HG02938 (cell line): ENCODE results near the gene SLC9B2.

Experiments used
- ATAC-seq: cut with Tn5 transposase; IDR thresholded peaks from one replicate; pipeline ENCODE4 v1.9.1; 2021; ENCODE audit warnings: mild to moderate bottlenecking, moderate library complexity; ENCODE audit not compliant: unreplicated experiment

SLC9B2 gene

GRCh38 chr4:103076747-103077347 lies at the start of gene SLC9B2:
TSS of gene SLC9B2 (minus strand) at chr4:103076761. CDS start at chr4:103067550, 9,211 bp downstream.
- ATAC-seq: peak; percentile 43

DNA sequence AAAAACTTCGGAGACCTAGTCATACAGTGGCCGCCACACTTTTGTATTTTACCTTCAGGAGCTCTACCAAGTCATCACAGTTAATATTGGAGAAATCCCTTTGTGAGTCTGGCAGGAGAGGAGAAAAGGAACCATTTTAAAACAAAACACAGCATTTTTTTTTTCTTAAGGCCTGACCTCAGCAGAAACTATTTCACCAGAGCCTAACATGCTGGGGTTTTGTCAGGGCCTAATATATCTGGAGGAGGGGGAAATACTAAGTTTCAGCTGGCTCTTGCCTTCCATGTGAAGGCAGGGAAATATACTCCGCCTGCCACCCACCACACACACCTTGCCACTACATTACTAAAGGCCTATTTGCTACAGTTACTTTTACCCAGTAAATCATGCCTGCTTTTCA lies 49.6 kb upstream of the SLC9B2 start:
- no peak for ATAC-seq

GRCh38 chr4:103123114-103123513 lies 46.6 kb upstream of the SLC9B2 start:
- no peak for ATAC-seq

DNA sequence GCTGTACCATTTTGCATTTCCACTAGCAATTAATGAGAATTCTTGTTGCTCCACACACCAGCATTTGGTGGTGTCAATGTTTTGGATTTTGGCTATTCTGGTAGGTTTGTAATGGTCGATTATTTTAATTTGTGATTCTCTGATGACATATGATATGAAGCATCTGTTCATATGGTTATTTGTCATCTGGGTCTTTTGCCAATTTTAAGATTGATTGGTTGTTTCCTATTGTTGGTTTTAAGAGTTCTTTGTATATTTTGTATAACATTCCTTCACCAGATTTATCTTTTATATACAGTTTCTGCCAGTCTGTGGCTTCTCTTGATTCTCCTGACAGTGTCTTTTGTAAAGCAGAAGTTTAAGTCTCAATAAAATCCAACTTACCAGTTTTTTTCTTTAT lies 41.6 kb upstream of the SLC9B2 start:
- ATAC-seq: no peak

DNA sequence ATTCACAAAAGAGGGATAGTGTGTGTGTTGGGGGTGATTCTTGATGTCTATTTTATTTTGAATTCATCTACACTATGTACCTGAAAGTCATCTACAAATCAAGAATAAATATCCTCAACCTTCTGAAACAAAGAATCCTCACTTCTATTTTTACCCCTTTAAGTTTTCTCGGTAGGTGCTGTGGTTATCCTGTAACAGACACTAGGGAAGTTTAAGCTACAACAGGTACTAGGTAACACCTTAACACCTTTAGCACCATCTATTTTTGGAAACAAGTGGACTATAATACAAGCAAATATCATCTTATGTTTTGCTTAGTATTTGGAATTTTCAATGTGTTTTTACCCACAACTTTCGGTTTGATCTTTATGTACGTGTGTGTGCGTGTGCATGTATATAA lies 35.0 kb upstream of the SLC9B2 start:
- ATAC-seq: no peak

GRCh38 chr4:103108542-103108941 lies 32.0 kb upstream of the SLC9B2 start:
- ATAC-seq: no peak

- no peak for ATAC-seq
Measured at GRCh38 chr4:103105558-103106356, 29.2 kb upstream of the SLC9B2 start.

DNA sequence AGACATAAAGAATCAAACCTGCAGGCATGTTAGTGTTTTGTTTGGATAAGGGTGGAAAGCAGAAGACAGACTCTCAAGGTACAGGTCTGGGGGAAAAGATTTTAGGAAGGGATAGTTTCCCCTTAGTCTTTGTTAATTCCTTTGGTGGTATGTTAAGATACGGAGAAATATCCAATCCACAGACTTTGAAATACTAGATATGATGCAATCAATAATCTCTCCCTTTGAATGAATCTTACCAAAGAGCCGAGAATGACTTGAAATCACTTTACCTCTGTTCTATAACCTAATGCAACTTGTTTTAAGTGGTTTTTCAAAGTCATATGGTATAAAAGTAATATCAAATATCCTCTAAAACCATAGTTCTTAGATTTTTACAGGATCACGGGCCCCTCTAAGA lies 28.3 kb upstream of the SLC9B2 start:
- no peak for ATAC-seq

DNA sequence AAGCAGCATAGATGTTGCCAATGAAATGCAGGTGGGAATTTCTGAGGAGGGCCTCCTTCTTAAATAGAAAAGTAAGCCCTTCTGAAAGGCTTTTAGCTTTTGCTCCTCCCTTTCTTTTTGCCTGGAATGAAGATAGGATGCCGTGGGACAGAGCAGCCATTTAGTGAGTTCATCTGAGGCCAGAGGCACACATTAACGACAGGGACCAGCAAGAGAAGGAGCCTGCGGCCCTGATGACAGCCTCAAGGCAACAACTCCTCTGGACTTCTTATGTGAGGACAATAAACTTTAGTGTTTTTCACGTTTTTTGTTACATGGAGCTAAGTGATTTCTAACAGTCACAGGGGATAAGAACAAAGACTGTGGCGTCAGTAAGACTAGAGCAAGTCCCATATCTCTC lies 24.1 kb upstream of the SLC9B2 start:
- ATAC-seq: no peak

GRCh38 chr4:103099691-103100392 lies 23.3 kb upstream of the SLC9B2 start, which contains the start of gene BDH2:
TSS of gene BDH2 (minus strand) at chr4:103099834. CDS start at chr4:103096254, 3,580 bp downstream.
- ATAC-seq: peak; percentile 98

DNA sequence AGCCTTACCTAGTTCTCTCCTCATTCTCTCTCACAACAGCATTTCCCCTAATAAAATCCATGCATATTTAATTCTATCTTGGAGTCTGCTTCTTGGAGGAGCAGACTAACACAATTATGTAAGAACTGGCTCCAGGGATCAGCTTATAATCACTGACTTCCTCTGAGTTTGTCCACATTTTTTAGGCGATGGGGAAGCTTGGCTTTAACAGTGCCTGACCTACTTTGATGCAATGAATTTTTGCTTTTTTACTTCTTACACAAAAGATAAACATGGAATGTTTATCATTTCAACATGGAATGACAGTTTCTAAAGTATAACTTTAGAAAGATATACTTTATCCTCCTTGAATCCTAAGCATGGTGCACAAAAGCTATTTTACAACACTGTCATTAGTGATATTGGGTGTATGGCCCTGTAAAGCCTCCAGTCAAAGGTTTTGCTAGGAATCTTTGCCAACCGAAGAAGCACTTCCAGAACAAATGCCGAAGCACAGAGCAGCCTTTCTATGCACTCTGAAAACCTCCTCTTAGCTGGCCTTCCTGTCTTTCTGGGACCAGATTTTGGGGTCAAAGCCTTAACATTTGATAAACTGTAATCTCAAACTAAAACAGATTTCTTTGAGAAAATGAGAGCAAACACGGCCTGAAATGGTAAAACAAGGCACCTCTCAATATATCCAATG lies 22.3 kb upstream of the SLC9B2 start:
- no peak for ATAC-seq

GRCh38 chr4:103098341-103098740 lies 21.8 kb upstream of the SLC9B2 start:
- no peak for ATAC-seq

- ATAC-seq: no peak
Measured at GRCh38 chr4:103097112-103097511, 20.6 kb upstream of the SLC9B2 start.

DNA sequence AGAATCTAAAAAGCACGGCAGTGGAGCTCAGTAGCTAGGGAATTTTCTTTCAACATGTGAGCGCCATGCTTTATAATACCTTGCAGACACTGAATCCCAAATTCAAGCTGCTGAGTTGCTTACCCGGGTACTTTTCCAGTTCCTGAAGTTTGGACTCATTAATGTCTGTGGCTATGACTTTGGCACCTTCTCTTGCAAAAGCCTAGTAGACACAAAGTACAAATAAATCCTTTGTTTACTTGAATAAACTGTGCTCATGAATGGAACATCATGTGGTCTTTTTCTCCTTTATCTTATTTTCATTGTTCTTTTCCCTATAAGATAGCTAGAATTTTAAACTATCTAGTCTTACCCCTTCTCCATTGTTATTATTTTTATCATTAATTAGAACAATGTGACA lies 18.5 kb upstream of the SLC9B2 start:
- no peak for ATAC-seq

DNA sequence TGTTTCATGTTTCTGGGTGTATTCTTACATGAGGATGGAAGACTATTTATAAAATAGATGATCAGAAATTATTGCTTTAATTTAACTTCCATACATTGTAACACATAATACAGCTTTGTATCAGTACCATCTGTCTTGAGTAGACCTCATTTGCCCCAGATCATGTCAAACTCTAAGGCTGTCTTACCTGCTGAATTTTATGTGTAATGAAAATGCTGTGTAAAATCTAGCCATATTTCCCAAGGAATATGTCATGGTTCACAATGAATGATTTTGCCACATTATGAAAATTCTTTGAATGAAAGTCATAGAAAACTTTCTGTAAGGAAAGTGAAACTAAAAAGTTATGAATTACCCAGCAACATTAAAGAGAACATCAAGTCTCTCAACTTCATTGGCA lies 15.7 kb upstream of the SLC9B2 start:
- ATAC-seq: no peak

DNA sequence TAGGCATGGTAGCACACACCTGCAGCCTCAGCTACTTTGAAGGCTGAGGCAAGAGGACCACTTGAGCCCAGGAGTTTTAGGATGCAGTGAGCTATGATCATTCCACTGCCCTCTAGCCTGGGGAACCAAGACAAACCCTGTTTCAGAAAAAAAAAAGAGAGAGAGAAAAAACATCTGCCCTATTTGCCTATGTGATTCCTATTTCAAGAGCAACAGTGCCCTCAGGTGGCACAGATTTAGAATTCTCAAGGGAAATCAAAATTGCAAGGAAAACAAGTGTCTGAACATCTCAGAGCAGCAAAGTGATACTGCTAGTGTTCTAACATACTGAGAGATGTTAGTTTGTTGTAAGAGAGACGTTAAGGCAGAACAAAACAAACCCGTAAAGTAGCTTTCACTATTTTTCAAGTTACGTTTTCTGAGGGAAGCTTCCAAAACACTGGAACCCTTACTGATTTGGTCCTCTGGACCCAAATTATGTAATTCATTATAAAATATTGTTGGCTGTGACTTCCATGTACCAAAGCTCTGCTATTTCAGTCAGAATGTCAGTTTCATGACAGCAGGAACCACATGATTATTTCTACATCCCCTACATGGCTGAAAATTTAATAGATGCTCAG lies 15.2 kb upstream of the SLC9B2 start:
- ATAC-seq: peak; percentile 78

GRCh38 chr4:103089481-103089880 lies 12.9 kb upstream of the SLC9B2 start:
- no peak for ATAC-seq

GRCh38 chr4:103086551-103086950 lies 10.0 kb upstream of the SLC9B2 start:
- no peak for ATAC-seq

DNA sequence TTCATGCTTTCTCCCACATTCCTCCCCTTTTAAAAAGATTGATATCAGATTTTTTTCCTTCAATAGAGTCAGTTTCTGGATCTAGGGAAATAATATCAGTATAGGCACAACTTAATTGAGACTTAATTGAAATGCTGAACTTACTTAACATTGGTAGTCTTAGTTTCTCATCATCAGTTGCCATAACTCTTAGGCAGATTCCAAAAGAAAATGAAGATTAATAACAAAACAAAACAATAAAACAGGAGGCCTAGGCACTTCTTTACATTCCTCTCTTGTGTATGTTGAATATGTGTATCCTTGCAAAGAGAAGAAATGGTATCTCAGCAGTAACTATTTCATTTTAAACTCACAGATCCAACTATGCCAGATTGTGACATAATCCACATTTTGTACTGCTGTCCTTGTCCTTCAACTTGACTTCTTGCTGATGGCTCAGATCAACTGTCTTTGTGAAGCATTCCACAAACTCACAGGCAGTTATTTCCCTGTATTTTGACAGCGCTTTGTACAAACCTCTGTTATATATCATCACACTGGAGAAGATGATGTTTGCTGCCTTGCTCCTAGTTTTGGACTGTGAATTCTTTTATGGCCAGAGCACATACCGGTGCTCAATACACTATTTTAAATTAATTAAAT lies 9.1 kb upstream of the SLC9B2 start:
- ATAC-seq: no peak

- ATAC-seq: no peak
Measured at GRCh38 chr4:103079621-103080020, 3.1 kb upstream of the SLC9B2 start.
